ENCODE results near the gene HIRIP3. TPM values are rescaled to one million over a fixed set of nuclear protein-coding genes. Genes with fewer than 3 reads are reported as not detected.

HIRIP3 gene
- total and polyA plus RNA-seq, 2 donors from 2014 or later = 16.0 to 18.7 TPM

GRCh38 chr16:29985271-29985811, 10.1 kb downstream of the HIRIP3 start:
- H3K4me3 ChIP-seq (ENCODE audit: low read length in 3 of 3) = no peak overlapping the region

GRCh38 chr16:29984764-29985147, 10.7 kb downstream of the HIRIP3 start:
- TF ChIP-seq CTCF (IDR thresholded peaks at IDR 0.05; ENCODE audit: borderline replicate concordance, extremely low read depth, insufficient read depth) = no peak
- H3K4me3 ChIP-seq (ENCODE audit: low read length in 3 of 3) = no peak overlapping the region
- no peak for DNase-seq

More at GRCh38 chr16:29985271-29985811, 10.1 kb downstream of the HIRIP3 start:
- no peak overlapping the region for H3K9ac ChIP-seq (ENCODE audit: low read length in 3 of 3)
- H3K27ac ChIP-seq (ENCODE audit: low read depth in 2 of 2, low read length in 2 of 2) = no peak overlapping the region
- no peak for DNase-seq
- no peaks in the 10 kb centered on the region for H3K27me3 ChIP-seq (ENCODE audit: control insufficient read depth, insufficient read depth, low read length)
- no peak for FAIRE-seq
- TF ChIP-seq CTCF (IDR thresholded peaks at IDR 0.05; ENCODE audit: borderline replicate concordance, extremely low read depth, insufficient read depth) = no peak
- H3K9me3 ChIP-seq (ENCODE audit: control insufficient read depth in 2 of 3, insufficient read depth in 1 of 3, low read length in 3 of 3) = no peaks in the 10 kb centered on the region
- no peaks in the 10 kb centered on the region for H3K4me1 ChIP-seq (ENCODE audit: control insufficient read depth in 2 of 3, insufficient read depth in 2 of 3, low read depth in 1 of 3, low read length in 3 of 3)
- H3K36me3 ChIP-seq (ENCODE audit: control insufficient read depth in 2 of 3, insufficient read depth in 3 of 3, low read length in 3 of 3) = peaks cover 2 to 69% (median 68%) of the 10 kb centered on the region in 3 donors
- intact Hi-C loops (cut with DNase I) = no loop called here

GRCh38 chr16:29984137-29984763, 11.2 kb downstream of the HIRIP3 start:
- Histone ChIP-seq H3K9me3 (ENCODE audit: control insufficient read depth in 2 of 3, insufficient read depth in 1 of 3, low read length in 3 of 3) (no peaks in the 10 kb centered on the region), H3K4me3 (ENCODE audit: low read length in 3 of 3) (no peak overlapping the region), H3K36me3 (ENCODE audit: control insufficient read depth in 2 of 3, insufficient read depth in 3 of 3, low read length in 3 of 3) (peaks cover 7 to 80% (median 74%) of the 10 kb centered on the region in 3 donors), H3K4me1 (ENCODE audit: control insufficient read depth in 2 of 3, insufficient read depth in 2 of 3, low read depth in 1 of 3, low read length in 3 of 3) (no peaks in the 10 kb centered on the region), H3K27ac (ENCODE audit: low read depth in 2 of 2, low read length in 2 of 2) (no peak overlapping the region), H3K9ac (ENCODE audit: low read length in 3 of 3) (no peak overlapping the region), H3K27me3 (ENCODE audit: control insufficient read depth, insufficient read depth, low read length) (no peaks in the 10 kb centered on the region)
- no peak for FAIRE-seq
- TF ChIP-seq CTCF (IDR thresholded peaks at IDR 0.05; ENCODE audit: borderline replicate concordance, extremely low read depth, insufficient read depth) = no peak
- intact Hi-C loops (cut with DNase I) = no loop called here
- DNase-seq = no peak

More at GRCh38 chr16:29984764-29985147, 10.7 kb downstream of the HIRIP3 start:
- intact Hi-C loops (cut with DNase I) = no loop called here
- no peak overlapping the region for H3K9ac ChIP-seq (ENCODE audit: low read length in 3 of 3)
- H3K36me3 ChIP-seq (ENCODE audit: control insufficient read depth in 2 of 3, insufficient read depth in 3 of 3, low read length in 3 of 3) = peaks cover 4 to 75% (median 73%) of the 10 kb centered on the region in 3 donors
- no peaks in the 10 kb centered on the region for H3K9me3 ChIP-seq (ENCODE audit: control insufficient read depth in 2 of 3, insufficient read depth in 1 of 3, low read length in 3 of 3)
- no peaks in the 10 kb centered on the region for H3K4me1 ChIP-seq (ENCODE audit: control insufficient read depth in 2 of 3, insufficient read depth in 2 of 3, low read depth in 1 of 3, low read length in 3 of 3)
- no peak for FAIRE-seq
- no peak overlapping the region for H3K27ac ChIP-seq (ENCODE audit: low read depth in 2 of 2, low read length in 2 of 2)
- H3K27me3 ChIP-seq (ENCODE audit: control insufficient read depth, insufficient read depth, low read length) = no peaks in the 10 kb centered on the region

Measured in kidney (tissue), 14 donors.